Measurements from ENCODE around the gene MPC1. TPM values are rescaled to one million over a fixed set of nuclear protein-coding genes. Genes with fewer than 3 reads are reported as not detected.

Gene MPC1
- total and polyA plus RNA-seq, 9 donors, result 64.7 to 98.0 (median 71.2) TPM

DNA sequence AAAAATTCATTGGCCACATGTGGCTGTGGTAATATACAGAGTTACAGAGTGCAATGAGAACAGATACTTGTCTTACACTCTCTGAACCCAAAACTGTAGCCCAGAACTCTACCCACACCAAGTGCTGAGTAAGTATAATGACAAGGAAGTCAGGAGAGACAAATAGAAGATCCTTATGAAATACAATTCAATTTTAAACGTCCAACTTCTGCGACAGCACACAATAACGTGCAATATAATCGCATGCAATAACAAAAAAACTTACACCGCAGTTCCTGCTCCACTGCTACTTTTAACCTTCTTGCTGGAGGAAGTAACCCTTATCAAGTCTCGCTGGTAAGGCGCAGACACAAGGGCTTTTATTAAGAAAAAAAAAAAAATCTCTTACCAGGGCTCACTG is 41.3 kb downstream of the MPC1 start:
- Histone ChIP-seq H3K4me1 (ENCODE audit: control insufficient read depth, insufficient read depth, low read length) (peaks cover 9% of the 10 kb centered on the region), H3K27me3 (ENCODE audit: control insufficient read depth, insufficient read depth, low read length) (no peaks in the 10 kb centered on the region)

DNA sequence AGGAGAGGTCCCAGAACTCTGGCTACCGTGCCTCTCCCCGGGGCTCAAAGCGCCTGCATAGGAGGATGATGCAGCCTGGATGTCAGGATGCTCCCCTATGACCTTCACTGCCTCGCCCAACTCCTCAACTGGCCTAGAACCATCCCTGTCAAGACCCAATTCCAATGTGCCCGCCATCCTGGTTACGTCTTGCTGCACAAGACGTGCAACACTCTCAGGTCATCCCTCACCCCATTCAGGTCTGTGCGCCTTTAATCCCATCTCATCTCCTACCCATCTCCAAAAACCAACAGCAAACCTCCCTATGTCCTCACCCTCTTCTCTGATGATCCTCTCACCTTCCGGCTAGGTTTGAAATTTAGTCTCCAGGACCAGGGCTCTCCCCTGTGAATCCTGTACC is 43.9 kb downstream of the MPC1 start:
- 96% methylated on average over 9 of the region's 9 CpGs for WGBS (ENCODE audit: insufficient coverage)
- peaks cover 9% of the 10 kb centered on the region for H3K4me1 ChIP-seq (ENCODE audit: control insufficient read depth, insufficient read depth, low read length)
- H3K9me3 ChIP-seq (replicated peaks; ENCODE audit: control insufficient read depth, low read depth, low read length), result no peaks in the 10 kb centered on the region
- H3K4me3 ChIP-seq (ENCODE audit: low read length), result no peak overlapping the region
- H3K36me3 ChIP-seq (ENCODE audit: control insufficient read depth, insufficient read depth, low read length), result peaks cover 26% of the 10 kb centered on the region
- H3K27me3 ChIP-seq (ENCODE audit: control insufficient read depth, insufficient read depth, low read length), result no peaks in the 10 kb centered on the region
- no peak overlapping the region for H3K27ac ChIP-seq (ENCODE audit: low read length)
- no peak for DNase-seq

More for the DNA sequence above, 41.3 kb downstream of the MPC1 start:
- peak; percentile 10 for DNase-seq
- Histone ChIP-seq H3K36me3 (ENCODE audit: control insufficient read depth, insufficient read depth, low read length) (peaks cover 15% of the 10 kb centered on the region), H3K9me3 (replicated peaks; ENCODE audit: control insufficient read depth, low read depth, low read length) (no peaks in the 10 kb centered on the region), H3K27ac (ENCODE audit: low read length) (no peak overlapping the region), H3K4me3 (ENCODE audit: low read length) (peak overlapping the region; percentile 90)
- WGBS (ENCODE audit: insufficient coverage), result 48% methylated on average over 7 of the region's 7 CpGs

DNA sequence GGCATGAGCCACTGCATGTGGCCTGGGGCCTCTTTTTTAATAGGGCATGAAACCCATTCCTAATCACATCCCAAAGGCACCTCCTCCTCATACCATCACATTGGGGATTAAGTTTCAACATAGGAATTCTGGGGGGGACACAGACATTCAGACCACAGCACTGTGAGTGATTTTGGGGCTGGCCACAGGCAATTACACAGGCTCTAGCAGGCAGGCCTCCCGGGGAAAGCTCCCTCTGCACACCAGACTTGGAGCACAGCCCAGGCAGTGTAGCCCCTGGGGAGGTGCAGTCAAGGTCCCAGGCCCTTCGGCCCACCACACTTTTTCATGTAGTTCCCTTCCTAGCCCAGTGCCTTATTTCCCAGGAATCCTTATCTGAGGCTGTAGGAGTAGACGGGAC is 45.9 kb downstream of the MPC1 start:
- WGBS (ENCODE audit: insufficient coverage), result 77% methylated on average over 3 of the region's 3 CpGs
- no peaks in the 10 kb centered on the region for H3K27me3 ChIP-seq (ENCODE audit: control insufficient read depth, insufficient read depth, low read length)
- no peak overlapping the region for H3K4me3 ChIP-seq (ENCODE audit: low read length)
- H3K9me3 ChIP-seq (replicated peaks; ENCODE audit: control insufficient read depth, low read depth, low read length), result no peaks in the 10 kb centered on the region
- H3K36me3 ChIP-seq (ENCODE audit: control insufficient read depth, insufficient read depth, low read length), result peaks cover 28% of the 10 kb centered on the region
- no peak for DNase-seq
- H3K4me1 ChIP-seq (ENCODE audit: control insufficient read depth, insufficient read depth, low read length), result peaks cover 11% of the 10 kb centered on the region
- no peak overlapping the region for H3K27ac ChIP-seq (ENCODE audit: low read length)

DNA sequence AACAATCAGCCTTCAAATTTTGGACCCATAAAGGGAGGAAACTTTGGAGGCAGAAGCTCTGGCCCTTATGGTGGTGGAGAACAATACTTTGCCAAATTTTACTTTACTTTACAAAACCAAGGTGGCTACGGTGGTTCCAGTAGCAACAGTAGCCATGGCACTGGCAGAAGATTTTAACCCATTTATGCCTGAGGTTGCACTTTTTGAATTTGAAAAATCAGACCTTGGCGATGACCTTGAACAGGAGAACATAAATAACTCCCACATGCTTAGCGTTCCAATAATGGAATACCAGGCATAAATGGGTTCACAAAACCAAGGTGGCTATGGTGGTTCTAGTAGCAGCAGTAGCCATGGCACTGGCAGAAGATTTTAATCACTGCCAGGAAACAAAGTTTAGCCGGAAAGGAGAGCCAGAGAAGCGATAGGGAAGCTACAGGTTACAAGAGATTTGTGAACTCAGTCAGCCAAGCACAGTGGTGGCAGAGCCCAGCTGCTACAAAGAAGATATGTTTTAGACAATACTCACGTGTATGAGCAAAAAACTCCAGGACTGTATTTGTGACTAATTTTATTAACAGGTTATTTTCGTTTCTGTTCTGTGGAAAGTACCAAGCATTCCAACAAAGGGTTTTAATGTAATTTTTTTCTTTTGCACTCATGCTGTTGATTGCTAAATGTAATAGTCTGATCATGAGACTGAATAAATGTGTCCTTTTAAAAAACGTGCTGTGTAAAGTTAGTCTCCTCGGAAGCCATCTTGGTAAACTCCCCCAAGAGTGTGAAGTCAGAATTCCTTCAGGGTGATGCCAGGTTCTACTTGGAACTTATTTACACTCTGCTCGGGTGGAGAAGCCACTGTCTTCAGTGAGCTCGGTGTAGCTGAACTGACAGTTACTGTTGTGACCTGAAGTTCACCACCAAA is 47.1 kb downstream of the MPC1 start:
- Histone ChIP-seq H3K9me3 (replicated peaks; ENCODE audit: control insufficient read depth, low read depth, low read length) (no peaks in the 10 kb centered on the region), H3K27me3 (ENCODE audit: control insufficient read depth, insufficient read depth, low read length) (no peaks in the 10 kb centered on the region), H3K27ac (ENCODE audit: low read length) (no peak overlapping the region), H3K36me3 (ENCODE audit: control insufficient read depth, insufficient read depth, low read length) (peaks cover 24% of the 10 kb centered on the region), H3K4me1 (ENCODE audit: control insufficient read depth, insufficient read depth, low read length) (peaks cover 4% of the 10 kb centered on the region), H3K4me3 (ENCODE audit: low read length) (no peak overlapping the region)
- WGBS (ENCODE audit: insufficient coverage), result 92% methylated on average over 7 of the region's 11 CpGs
- no peak for DNase-seq

DNA sequence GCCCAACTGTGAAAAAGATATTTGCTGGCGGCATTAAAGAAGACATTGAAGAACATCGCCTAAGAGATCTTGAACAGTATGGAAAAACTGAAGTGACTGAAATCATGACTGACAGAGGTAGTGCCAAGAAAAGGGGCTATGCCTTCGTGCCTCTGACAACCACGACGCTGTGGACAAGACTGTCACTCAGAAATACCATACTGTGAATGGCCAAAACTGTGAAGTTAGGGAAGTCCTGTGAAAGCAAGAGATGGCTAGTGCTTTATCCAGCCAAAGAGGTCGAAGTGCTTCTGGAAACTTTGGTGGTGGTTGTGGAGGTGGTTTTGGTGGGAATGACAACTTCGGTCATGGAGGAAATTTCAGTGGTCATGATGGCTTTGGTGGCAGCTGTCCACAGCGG is 47.9 kb downstream of the MPC1 start:
- Histone ChIP-seq H3K27me3 (ENCODE audit: control insufficient read depth, insufficient read depth, low read length) (no peaks in the 10 kb centered on the region), H3K4me3 (ENCODE audit: low read length) (no peak overlapping the region), H3K9me3 (replicated peaks; ENCODE audit: control insufficient read depth, low read depth, low read length) (no peaks in the 10 kb centered on the region), H3K27ac (ENCODE audit: low read length) (no peak overlapping the region), H3K36me3 (ENCODE audit: control insufficient read depth, insufficient read depth, low read length) (peaks cover 19% of the 10 kb centered on the region), H3K4me1 (ENCODE audit: control insufficient read depth, insufficient read depth, low read length) (peaks cover 2% of the 10 kb centered on the region)
- 94% methylated on average over 8 of the region's 8 CpGs for WGBS (ENCODE audit: insufficient coverage)
- DNase-seq, result no peak

DNA sequence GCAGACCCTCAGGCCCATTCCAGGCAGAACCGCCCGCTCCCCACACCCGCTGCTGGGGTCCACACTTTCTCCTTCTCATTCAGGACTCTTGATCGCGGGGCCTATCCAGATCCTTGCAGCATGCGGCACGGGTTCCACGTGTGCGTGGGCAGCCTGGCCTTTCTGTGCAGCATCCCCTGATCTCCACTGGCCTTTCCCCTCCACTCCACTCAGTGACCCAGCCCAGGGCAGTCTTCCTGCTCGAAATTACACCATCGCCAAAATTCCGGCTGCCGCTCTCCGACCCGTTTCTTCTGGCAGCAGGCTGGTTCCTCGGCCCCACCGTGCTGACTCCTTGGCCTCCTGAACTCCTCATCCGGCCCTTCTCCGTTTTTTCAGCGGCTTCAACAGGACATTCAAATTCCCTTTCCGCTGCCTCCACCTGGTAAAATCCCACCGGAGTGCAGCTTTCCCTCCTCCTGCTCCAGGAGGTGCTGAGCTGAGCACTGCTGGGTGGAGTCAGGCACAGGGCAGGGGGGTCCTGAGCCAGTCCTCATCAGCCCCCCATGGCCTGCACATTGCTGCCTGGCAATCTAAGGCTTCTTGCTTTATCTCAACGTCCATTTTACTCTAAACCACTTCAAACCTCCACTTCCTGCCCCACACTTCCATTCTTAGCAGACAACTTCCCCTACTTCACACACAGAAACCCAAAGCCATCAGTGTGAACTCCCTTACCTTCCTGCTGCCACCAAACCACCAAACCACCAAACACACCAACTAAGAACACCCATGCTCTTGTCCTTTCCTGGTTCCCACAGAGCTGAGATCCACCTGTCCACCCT is 49.4 kb downstream of the MPC1 start:
- H3K27me3 ChIP-seq (ENCODE audit: control insufficient read depth, insufficient read depth, low read length), result no peaks in the 10 kb centered on the region
- H3K27ac ChIP-seq (ENCODE audit: low read length), result no peak overlapping the region
- DNase-seq, result no peak
- H3K9me3 ChIP-seq (replicated peaks; ENCODE audit: control insufficient read depth, low read depth, low read length), result no peaks in the 10 kb centered on the region
- 85% methylated on average over 23 of the region's 23 CpGs for WGBS (ENCODE audit: insufficient coverage)
- peaks cover 2% of the 10 kb centered on the region for H3K4me1 ChIP-seq (ENCODE audit: control insufficient read depth, insufficient read depth, low read length)
- peaks cover 25% of the 10 kb centered on the region for H3K36me3 ChIP-seq (ENCODE audit: control insufficient read depth, insufficient read depth, low read length)
- H3K4me3 ChIP-seq (ENCODE audit: low read length), result no peak overlapping the region

DNA sequence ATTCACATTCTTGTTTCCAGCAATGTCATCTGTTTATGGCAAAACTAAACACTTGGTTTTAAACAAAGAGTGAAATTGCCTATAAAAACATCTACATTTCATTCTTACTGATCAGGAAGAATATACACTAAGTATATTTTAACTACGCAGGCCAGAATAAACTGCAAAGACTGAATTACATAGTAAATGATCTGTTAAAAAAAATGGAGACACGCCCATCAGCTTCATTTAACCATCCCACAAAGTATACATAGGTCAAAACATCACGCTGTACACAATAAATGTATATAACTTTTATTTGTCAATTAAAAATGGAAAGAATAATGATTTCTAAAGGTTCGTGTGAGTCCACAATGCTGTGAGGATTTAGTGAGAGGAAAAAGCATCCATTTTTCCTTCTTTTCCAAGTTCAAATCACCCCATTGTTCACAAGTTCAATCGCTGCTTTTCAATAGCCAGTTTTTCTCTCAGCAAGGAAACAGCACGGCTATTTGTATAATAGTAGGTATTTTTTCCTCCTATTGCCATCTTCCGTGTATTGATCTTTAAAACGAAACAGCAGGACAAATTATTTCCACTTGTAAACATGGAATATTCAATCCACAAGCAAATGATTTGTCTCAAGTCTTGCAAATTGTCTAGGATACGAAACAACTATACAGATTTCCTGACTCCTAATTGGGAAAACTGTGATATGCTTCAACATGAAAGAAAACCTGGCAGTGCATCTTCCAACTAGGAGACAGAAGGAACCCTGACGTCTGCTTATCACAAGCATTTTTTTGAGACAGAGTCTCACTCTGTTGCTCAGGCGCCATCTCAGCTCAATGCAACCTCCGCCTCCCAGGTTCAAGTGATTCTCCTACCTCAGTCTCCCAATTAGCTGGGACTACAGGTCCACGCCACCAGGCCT is 51.0 kb downstream of the MPC1 start:
- Histone ChIP-seq H3K4me1 (ENCODE audit: control insufficient read depth, insufficient read depth, low read length) (peaks cover 2% of the 10 kb centered on the region), H3K36me3 (ENCODE audit: control insufficient read depth, insufficient read depth, low read length) (peaks cover 27% of the 10 kb centered on the region), H3K9me3 (replicated peaks; ENCODE audit: control insufficient read depth, low read depth, low read length) (no peaks in the 10 kb centered on the region), H3K27me3 (ENCODE audit: control insufficient read depth, insufficient read depth, low read length) (no peaks in the 10 kb centered on the region), H3K27ac (ENCODE audit: low read length) (no peak overlapping the region), H3K4me3 (ENCODE audit: low read length) (no peak overlapping the region)
- no peak for DNase-seq
- 78% methylated on average over 3 of the region's 13 CpGs for WGBS (ENCODE audit: insufficient coverage)

DNA sequence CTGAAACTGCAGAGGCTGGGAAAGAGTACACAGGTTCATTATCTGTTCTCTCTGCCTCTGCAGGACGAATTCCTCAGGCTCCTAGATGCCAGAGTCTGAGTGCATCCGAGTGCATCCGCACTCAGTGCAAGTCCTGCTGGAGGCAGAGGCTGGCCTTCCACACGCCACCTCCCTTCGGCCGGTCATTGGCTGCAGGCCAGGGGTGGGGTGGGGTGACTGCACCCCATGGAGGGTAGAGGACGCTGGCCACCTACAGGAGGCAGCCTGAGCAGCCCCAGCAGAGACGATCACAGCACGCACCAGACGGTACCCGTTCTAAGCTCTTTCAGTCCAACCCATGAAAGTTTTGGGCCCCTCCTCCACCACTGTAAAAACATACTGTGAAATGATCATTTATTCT is 52.1 kb downstream of the MPC1 start:
- Histone ChIP-seq H3K27me3 (ENCODE audit: control insufficient read depth, insufficient read depth, low read length) (no peaks in the 10 kb centered on the region), H3K27ac (ENCODE audit: low read length) (no peak overlapping the region), H3K9me3 (replicated peaks; ENCODE audit: control insufficient read depth, low read depth, low read length) (no peaks in the 10 kb centered on the region), H3K4me3 (ENCODE audit: low read length) (no peak overlapping the region), H3K4me1 (ENCODE audit: control insufficient read depth, insufficient read depth, low read length) (peaks cover 2% of the 10 kb centered on the region), H3K36me3 (ENCODE audit: control insufficient read depth, insufficient read depth, low read length) (peaks cover 30% of the 10 kb centered on the region)
- WGBS (ENCODE audit: insufficient coverage), result 53% methylated on average over 8 of the region's 11 CpGs
- no peak for DNase-seq

DNA sequence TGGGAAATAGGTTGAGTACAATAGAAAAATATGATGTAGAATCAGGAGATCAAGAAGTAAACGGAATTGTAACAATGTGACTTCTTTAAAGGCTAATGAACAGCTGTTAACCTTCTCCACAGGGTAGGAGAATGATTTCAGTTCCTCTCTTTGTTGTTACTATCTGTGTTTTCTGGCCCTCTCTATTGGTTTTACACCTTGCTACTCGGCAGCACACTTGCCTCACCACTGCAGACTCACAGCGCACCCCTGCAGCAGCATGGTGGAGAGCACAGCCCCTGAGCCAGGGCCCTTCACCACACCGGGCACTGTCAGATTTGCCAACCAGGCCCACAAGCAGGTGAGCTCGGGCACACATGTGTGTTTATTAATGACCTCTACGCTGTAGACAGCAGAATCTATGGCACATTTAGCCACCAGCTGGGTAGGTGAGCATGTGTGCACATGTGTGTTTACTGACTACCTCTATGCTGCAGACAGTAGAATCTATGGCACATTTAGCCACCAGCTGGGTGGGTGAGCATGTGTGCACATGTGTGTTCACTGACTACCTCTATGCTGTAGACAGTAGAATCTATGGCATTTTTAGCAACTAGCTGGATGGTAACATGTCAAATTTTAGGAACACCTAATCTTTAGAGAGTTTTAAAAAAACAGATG is 57.2 kb downstream of the MPC1 start:
- WGBS (ENCODE audit: insufficient coverage), result 95% methylated on average over 4 of the region's 6 CpGs
- no peak for DNase-seq
- H3K27me3 ChIP-seq (ENCODE audit: control insufficient read depth, insufficient read depth, low read length), result no peaks in the 10 kb centered on the region
- H3K4me3 ChIP-seq (ENCODE audit: low read length), result no peak overlapping the region
- no peak overlapping the region for H3K27ac ChIP-seq (ENCODE audit: low read length)
- H3K36me3 ChIP-seq (ENCODE audit: control insufficient read depth, insufficient read depth, low read length), result peaks cover 45% of the 10 kb centered on the region
- no peaks in the 10 kb centered on the region for H3K9me3 ChIP-seq (replicated peaks; ENCODE audit: control insufficient read depth, low read depth, low read length)
- H3K4me1 ChIP-seq (ENCODE audit: control insufficient read depth, insufficient read depth, low read length), result no peaks in the 10 kb centered on the region
